IPS-18a (cell line): Measurements from ENCODE around the gene COL4A2.

Experiments used
- H3K27ac ChIP-seq: one replicate; pipeline ENCODE4 v1.5.1; 2013; ENCODE audit warnings: low read length
- H3K27me3 ChIP-seq: one replicate; pipeline ENCODE4 v1.6.1; 2013; ENCODE audit warnings: mild to moderate bottlenecking, low read length; ENCODE audit not compliant: control insufficient read depth, insufficient read depth
- H3K36me3 ChIP-seq: one replicate; pipeline ENCODE4 v1.6.1; 2013; ENCODE audit warnings: low read depth, low read length; ENCODE audit not compliant: control insufficient read depth
- H3K4me1 ChIP-seq: one replicate; pipeline ENCODE4 v1.6.1; 2013; ENCODE audit warnings: low read depth, low read length; ENCODE audit not compliant: control insufficient read depth
- H3K4me3 ChIP-seq: one replicate; pipeline ENCODE4 v1.5.1; 2013; ENCODE audit warnings: low read length
- H3K9ac ChIP-seq: one replicate; pipeline ENCODE4 v1.6.1; 2013; ENCODE audit warnings: mild to moderate bottlenecking, low read length, moderate library complexity
- H3K9me3 ChIP-seq: one replicate; pipeline ENCODE4 v1.6.1; 2013; ENCODE audit warnings: low read depth, low read length; ENCODE audit not compliant: control insufficient read depth

Gene COL4A2

GRCh38 chr13:110354715-110355473, 47.8 kb downstream of the COL4A2 start:
- H3K27me3 ChIP-seq: no peaks in the 10 kb centered on the region
- H3K9ac ChIP-seq: no peak overlapping the region
- H3K4me1 ChIP-seq: peaks cover 5% of the 10 kb centered on the region
- H3K36me3 ChIP-seq: peaks cover 5% of the 10 kb centered on the region
- no peak overlapping the region for H3K27ac ChIP-seq
- H3K9me3 ChIP-seq: no peaks in the 10 kb centered on the region
- no peak overlapping the region for H3K4me3 ChIP-seq

DNA sequence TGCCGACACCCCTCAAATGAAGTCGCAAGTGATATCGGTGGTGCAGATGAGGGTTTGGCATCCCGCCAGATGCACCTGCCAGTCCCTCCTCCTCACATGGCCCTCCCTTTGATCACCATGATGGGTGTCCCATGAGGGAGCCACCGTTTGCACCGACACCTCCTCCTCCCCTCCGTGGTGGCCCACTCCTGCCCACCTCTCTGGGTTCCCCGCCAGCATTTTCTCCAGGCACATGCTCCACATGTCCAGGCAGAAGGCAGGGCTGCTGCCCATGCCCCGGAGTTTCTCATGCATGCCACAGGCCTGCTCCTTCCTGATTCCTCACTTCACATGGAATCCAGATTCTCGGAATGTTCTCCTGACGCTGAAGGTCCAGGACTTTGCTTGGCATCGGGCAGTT, 49.3 kb downstream of the COL4A2 start:
- Histone ChIP-seq H3K27me3 (no peaks in the 10 kb centered on the region), H3K27ac (no peak overlapping the region), H3K9me3 (no peaks in the 10 kb centered on the region), H3K9ac (no peak overlapping the region), H3K4me3 (no peak overlapping the region), H3K4me1 (peaks cover 5% of the 10 kb centered on the region), H3K36me3 (peaks cover 5% of the 10 kb centered on the region)

- H3K9me3 ChIP-seq: no peaks in the 10 kb centered on the region
- no peak overlapping the region for H3K27ac ChIP-seq
- H3K9ac ChIP-seq: no peak overlapping the region
- no peak overlapping the region for H3K4me3 ChIP-seq
- peaks cover 5% of the 10 kb centered on the region for H3K4me1 ChIP-seq
- H3K27me3 ChIP-seq: no peaks in the 10 kb centered on the region
- H3K36me3 ChIP-seq: peaks cover 5% of the 10 kb centered on the region
These were observed 51.3 kb downstream of the COL4A2 start for GRCh38 chr13:110358381-110358780.

DNA sequence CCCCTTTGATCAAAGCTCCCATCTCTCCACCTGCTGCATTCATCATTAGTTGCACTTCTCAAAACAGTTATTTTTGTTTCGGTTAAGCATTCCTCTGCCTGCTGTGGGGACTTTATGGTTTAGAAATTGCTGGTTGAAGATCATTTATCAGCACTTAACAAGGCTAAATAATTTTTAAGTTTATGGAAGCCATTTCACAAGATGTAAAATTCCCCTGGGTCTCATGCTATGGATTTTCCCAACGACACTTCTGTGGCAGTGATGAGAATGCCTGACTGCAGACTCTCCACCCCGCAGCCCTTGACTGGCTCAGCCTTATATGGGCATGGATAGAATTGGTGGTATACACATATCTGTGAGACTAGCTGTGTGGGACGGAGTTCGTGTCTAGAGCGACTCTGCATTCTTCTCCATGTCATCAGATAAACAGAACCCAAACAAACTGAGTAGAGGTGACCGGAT, 52.8 kb downstream of the COL4A2 start:
- H3K9ac ChIP-seq: no peak overlapping the region
- peaks cover 2% of the 10 kb centered on the region for H3K4me1 ChIP-seq
- no peak overlapping the region for H3K4me3 ChIP-seq
- H3K27ac ChIP-seq: no peak overlapping the region
- no peaks in the 10 kb centered on the region for H3K27me3 ChIP-seq
- peaks cover 5% of the 10 kb centered on the region for H3K36me3 ChIP-seq
- H3K9me3 ChIP-seq: no peaks in the 10 kb centered on the region

GRCh38 chr13:110360598-110360997, 53.5 kb downstream of the COL4A2 start:
- Histone ChIP-seq H3K9me3 (no peaks in the 10 kb centered on the region), H3K27me3 (no peaks in the 10 kb centered on the region), H3K27ac (no peak overlapping the region), H3K36me3 (peaks cover 5% of the 10 kb centered on the region), H3K9ac (no peak overlapping the region), H3K4me3 (no peak overlapping the region), H3K4me1 (no peaks in the 10 kb centered on the region)

- Histone ChIP-seq H3K36me3 (peaks cover 5% of the 10 kb centered on the region), H3K27me3 (no peaks in the 10 kb centered on the region), H3K4me1 (no peaks in the 10 kb centered on the region), H3K9me3 (no peaks in the 10 kb centered on the region), H3K27ac (no peak overlapping the region), H3K4me3 (no peak overlapping the region), H3K9ac (no peak overlapping the region)
These were observed 54.4 kb downstream of the COL4A2 start for GRCh38 chr13:110361365-110361911.

GRCh38 chr13:110363010-110363409, 55.9 kb downstream of the COL4A2 start:
- peaks cover 5% of the 10 kb centered on the region for H3K36me3 ChIP-seq
- H3K9me3 ChIP-seq: no peaks in the 10 kb centered on the region
- H3K27ac ChIP-seq: no peak overlapping the region
- H3K9ac ChIP-seq: no peak overlapping the region
- H3K27me3 ChIP-seq: no peaks in the 10 kb centered on the region
- no peak overlapping the region for H3K4me3 ChIP-seq
- H3K4me1 ChIP-seq: no peaks in the 10 kb centered on the region

GRCh38 chr13:110364081-110364480, 57.0 kb downstream of the COL4A2 start:
- Histone ChIP-seq H3K9ac (no peak overlapping the region), H3K27ac (no peak overlapping the region), H3K4me3 (no peak overlapping the region), H3K36me3 (no peaks in the 10 kb centered on the region), H3K27me3 (no peaks in the 10 kb centered on the region), H3K9me3 (no peaks in the 10 kb centered on the region), H3K4me1 (no peaks in the 10 kb centered on the region)

- H3K9ac ChIP-seq: no peak overlapping the region
- no peaks in the 10 kb centered on the region for H3K36me3 ChIP-seq
- H3K9me3 ChIP-seq: no peaks in the 10 kb centered on the region
- H3K4me3 ChIP-seq: no peak overlapping the region
- no peaks in the 10 kb centered on the region for H3K4me1 ChIP-seq
- no peak overlapping the region for H3K27ac ChIP-seq
- H3K27me3 ChIP-seq: no peaks in the 10 kb centered on the region
These were observed 58.8 kb downstream of the COL4A2 start for GRCh38 chr13:110365876-110366275.

GRCh38 chr13:110366733-110367132, 59.6 kb downstream of the COL4A2 start:
- Histone ChIP-seq H3K9me3 (no peaks in the 10 kb centered on the region), H3K36me3 (no peaks in the 10 kb centered on the region), H3K9ac (no peak overlapping the region), H3K27me3 (no peaks in the 10 kb centered on the region), H3K4me3 (no peak overlapping the region), H3K27ac (no peak overlapping the region), H3K4me1 (peaks cover 4% of the 10 kb centered on the region)

- Histone ChIP-seq H3K4me3 (no peak overlapping the region), H3K4me1 (peaks cover 5% of the 10 kb centered on the region), H3K9ac (no peak overlapping the region)
These were observed 60.5 kb downstream of the COL4A2 start for GRCh38 chr13:110367620-110368019.

DNA sequence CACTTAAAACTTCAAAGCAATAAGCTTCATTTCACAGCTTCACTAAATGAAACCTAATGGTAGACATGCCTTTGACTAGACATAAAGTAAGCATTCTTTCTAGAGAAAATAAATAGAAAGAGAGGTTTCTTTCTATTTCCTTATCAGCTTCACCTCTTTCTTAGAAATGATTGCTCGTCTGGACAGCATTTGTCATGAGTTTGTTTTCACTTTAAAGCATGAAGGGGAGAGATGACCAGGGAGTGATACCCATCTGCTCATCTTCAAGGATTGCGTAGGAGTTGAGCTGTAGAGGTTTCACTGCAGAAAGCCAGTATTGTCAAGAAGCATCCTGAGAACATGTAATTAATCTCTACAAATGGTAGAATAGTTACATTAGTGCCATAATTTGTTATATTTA, 61.3 kb downstream of the COL4A2 start:
- H3K4me1 ChIP-seq: peaks cover 5% of the 10 kb centered on the region
- no peak overlapping the region for H3K9ac ChIP-seq
- H3K36me3 ChIP-seq: no peaks in the 10 kb centered on the region
- no peak overlapping the region for H3K27ac ChIP-seq
- H3K27me3 ChIP-seq: no peaks in the 10 kb centered on the region
- no peaks in the 10 kb centered on the region for H3K9me3 ChIP-seq
- H3K4me3 ChIP-seq: no peak overlapping the region

More at GRCh38 chr13:110367620-110368019, 60.5 kb downstream of the COL4A2 start:
- Histone ChIP-seq H3K36me3 (no peaks in the 10 kb centered on the region), H3K27ac (no peak overlapping the region), H3K27me3 (no peaks in the 10 kb centered on the region), H3K9me3 (no peaks in the 10 kb centered on the region)
